Pancreas (tissue), 10 donors: ENCODE results near the gene RASL10A. TPM values are rescaled to one million over a fixed set of nuclear protein-coding genes. Genes with fewer than 3 reads are reported as not detected.

ENCODE experiments used
- ATAC-seq, 4 donors: fragments of 200-7000 bp; cut with Tn5 transposase; one replicate each; pipeline versions ENCODE4 v1.8.0 to v1.9.1; 2020; ENCODE audit warnings: mild to moderate bottlenecking in 4 of 4, moderate library complexity in 4 of 4
- DNase-seq, 6 donors: peaks; one replicate each; pipeline ENCODE4 v3.0.0-alpha.2; 2020
- FAIRE-seq: peaks from 2 replicates; lab custom pipeline; 2012; peaks lifted over from hg19 to GRCh38; lab: Jason Lieb, UNC
- H3K27ac ChIP-seq, 4 donors: fragments of 200-600 bp; sonication (generic); 1 replicate in 3 of 4; 2 replicates in 1 of 4; pipeline versions ENCODE4 v1.5.0 to v1.8.0; 2020
- H3K27me3 ChIP-seq, 4 donors: fragments of 200-600 bp; one replicate each; pipeline ENCODE4 v1.8.0; 2021
- H3K36me3 ChIP-seq, 3 donors: fragments of 200-600 bp; sonication (generic) in 1 of 3; one replicate each; pipeline versions ENCODE4 v1.5.0 to v1.8.0; 2020 to 2021
- H3K4me1 ChIP-seq, 3 donors: fragments of 200-600 bp; one replicate each; pipeline ENCODE4 v1.8.0; 2021
- H3K4me3 ChIP-seq, 4 donors: fragments of 200-600 bp; sonication (generic) in 2 of 4; one replicate each; pipeline versions ENCODE4 v1.5.0 to v1.8.0; 2020 to 2021
- H3K9me3 ChIP-seq, 4 donors: fragments of 200-600 bp; one replicate each; pipeline ENCODE4 v1.8.0; 2021
- WGBS, 2 donors: extraction: QIAGEN DNeasy Blood & Tissue Kit; methylation state at CpG; one replicate each; pipeline ENCODE4 v1.1.7; 2013; 5-methylcytosine and 5-hydroxymethylcytosine counted together
- intact Hi-C, 3 donors: fragments of 100-400 bp; cut with DNase I; formaldehyde crosslinking; loops; one replicate each; pipeline versions ENCODE4 v1.11.1 to v1.14.2; 2022
- polyA plus RNA-seq, 2 donors: library from polyadenylated mRNA; stranded (reverse); fragments of 200-250 nt; gene quantifications; one replicate each; pipeline ENCODE4 v1.2.3, GENCODE V29; 2013
- total RNA-seq, 6 donors: library from RNA; stranded (reverse); fragmentation: NEBNext Ultra II Directional in 4 of 6; extraction: Animal tissue kit (Norgen Biotek cat#: 25700) in 4 of 6; gene quantifications; one replicate each; pipeline versions ENCODE4 v1.2.1 to v1.2.4, GENCODE V29; 2021 to 2023
- TF ChIP-seq, protein P1 (sequence below), 4 donors: fragments of 200-600 bp; sonication (generic) in 3 of 4; IDR thresholded peaks; one replicate each; pipeline versions ENCODE4 v1.5.0 to v1.8.0; 2021; ENCODE audit warnings: antibody characterized with exemption in 4 of 4
- donor health status: healthy with polysubstance abuse.
- donor health status: DM: no; HTN: no; CAD: no; lungs with moderate emphysema.
- donor health status: DM: no; HTN: no; CAD: no.
- donor health status: control.
- donor health status: control.
- donor health status: Bipolar disorder and iron deficiency.
- donor health status: DM: yes; HTN: yes; CAD: no.
- donor health status: DM: no; HTN: no; CAD: no.
- donor health status: DM: no; HTN: no; CAD: no.
- donor health status: DM: yes; HTN: yes; CAD: no.

The RASL10A gene
- total and polyA plus RNA-seq, 8 donors, result 0.24 to 4.4 (median 0.57) TPM

DNA sequence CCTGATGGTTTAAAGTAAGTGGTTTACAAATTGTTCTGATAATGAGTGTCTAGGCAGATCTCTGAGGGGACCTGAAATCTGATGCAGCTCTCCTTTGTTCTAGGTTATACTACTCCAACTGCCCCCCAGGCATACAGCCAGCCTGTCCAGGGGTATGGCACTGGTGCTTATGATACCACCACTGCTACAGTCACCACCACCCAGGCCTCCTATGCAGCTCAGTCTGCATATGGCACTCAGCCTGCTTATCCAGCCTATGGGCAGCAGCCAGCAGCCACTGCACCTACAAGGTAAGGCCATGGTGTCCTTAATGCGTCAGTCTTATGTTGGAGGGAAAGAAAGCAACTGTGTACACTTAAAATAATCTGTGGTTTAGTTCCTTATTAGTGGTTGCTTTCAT lies 37.6 kb downstream of the RASL10A start:
- TF ChIP-seq, protein P1, sequence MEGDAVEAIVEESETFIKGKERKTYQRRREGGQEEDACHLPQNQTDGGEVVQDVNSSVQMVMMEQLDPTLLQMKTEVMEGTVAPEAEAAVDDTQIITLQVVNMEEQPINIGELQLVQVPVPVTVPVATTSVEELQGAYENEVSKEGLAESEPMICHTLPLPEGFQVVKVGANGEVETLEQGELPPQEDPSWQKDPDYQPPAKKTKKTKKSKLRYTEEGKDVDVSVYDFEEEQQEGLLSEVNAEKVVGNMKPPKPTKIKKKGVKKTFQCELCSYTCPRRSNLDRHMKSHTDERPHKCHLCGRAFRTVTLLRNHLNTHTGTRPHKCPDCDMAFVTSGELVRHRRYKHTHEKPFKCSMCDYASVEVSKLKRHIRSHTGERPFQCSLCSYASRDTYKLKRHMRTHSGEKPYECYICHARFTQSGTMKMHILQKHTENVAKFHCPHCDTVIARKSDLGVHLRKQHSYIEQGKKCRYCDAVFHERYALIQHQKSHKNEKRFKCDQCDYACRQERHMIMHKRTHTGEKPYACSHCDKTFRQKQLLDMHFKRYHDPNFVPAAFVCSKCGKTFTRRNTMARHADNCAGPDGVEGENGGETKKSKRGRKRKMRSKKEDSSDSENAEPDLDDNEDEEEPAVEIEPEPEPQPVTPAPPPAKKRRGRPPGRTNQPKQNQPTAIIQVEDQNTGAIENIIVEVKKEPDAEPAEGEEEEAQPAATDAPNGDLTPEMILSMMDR (IDR thresholded peaks at IDR 0.05), result no peak
- no peaks in the 10 kb centered on the region for H3K9me3 ChIP-seq
- DNase-seq, result peak in 3 of 6 donors; percentile 75 to 82 (median 79)
- ATAC-seq, result peak; percentile 67 to 85 (median 79)
- H3K4me3 ChIP-seq, result no peak overlapping the region
- 27 to 40% methylated on average over 1 of the region's 1 CpG for WGBS, 2 donors
- no peaks in the 10 kb centered on the region for H3K27me3 ChIP-seq
- intact Hi-C loops, result no loop called here
- peak overlapping the region in 2 of 4 donors; percentile 29 to 49 for H3K27ac ChIP-seq
- H3K4me1 ChIP-seq, result peaks cover 42 to 46% (median 44%) of the 10 kb centered on the region in 3 donors
- FAIRE-seq, result no peak
- peaks cover 4 to 64% (median 24%) of the 10 kb centered on the region in 3 donors for H3K36me3 ChIP-seq

DNA sequence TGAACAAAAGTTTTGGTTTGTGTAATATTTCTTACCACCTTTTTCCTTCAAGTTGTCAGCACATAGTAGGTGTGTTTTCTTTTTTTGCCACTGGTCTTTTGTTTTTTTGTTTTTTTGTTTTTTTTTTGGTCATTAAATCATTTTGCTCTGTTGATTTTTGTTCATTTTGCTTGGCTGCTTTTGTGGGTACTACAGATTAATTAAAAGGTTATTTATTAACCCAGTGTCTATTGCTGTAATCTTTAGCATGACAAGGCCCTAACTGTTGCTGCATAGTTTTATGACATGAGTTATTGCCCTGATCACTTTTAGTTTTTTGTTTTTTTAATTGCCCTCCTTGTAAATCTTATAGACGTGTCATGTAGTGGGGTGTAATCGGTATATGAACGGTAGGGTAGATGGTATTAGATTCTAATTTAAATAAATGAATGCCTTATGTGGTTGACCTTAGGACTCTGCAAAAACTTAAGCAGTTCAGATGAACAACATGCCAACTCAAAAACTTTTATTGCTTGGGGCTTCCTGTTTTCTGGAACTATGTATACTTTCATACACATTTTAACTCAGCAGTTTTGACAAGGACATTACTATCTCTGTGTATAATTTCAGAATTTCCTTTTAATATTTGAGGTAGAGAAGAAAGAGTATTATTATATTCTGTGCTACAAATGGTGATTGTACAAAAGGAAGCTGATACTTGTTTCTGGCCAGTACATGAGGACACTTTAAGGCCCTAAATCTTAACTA lies 39.5 kb downstream of the RASL10A start:
- peaks cover 57 to 65% (median 62%) of the 10 kb centered on the region in 3 donors for H3K4me1 ChIP-seq

DNA sequence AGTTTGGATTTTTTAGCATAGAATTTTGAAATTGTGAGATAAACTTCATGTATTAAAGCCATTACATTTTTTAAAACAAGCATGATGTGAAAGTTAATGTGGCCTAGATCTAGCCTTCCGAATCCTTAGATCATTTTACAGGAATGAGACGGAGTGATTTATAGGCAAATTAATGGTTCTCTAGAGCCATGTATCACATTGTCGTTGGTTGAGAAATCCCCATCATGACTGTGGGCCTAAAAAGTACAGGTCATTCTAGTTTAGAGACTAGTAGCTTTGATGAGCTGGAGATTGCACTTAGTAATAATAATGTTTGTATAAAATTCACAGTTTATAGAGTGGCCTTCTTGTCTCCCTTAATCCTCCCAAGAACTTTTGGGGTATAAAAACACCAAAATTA lies 40.3 kb downstream of the RASL10A start:
- 45 to 50% methylated on average over 3 of the region's 3 CpGs for whole genome bisulfite sequencing, 2 donors
- Histone ChIP-seq H3K36me3 (peaks cover 0 to 50% (median 16%) of the 10 kb centered on the region in 3 donors), H3K4me1 (peaks cover 57 to 70% (median 67%) of the 10 kb centered on the region in 3 donors), H3K9me3 (no peaks in the 10 kb centered on the region), H3K27me3 (no peaks in the 10 kb centered on the region), H3K4me3 (no peak overlapping the region), H3K27ac (peak overlapping the region in 1 of 4 donors; percentile 22)
- no peak for ATAC-seq
- FAIRE-seq, result no peak
- intact Hi-C loops, result no loop called here
- TF ChIP-seq, protein P1 (IDR thresholded peaks at IDR 0.05), result no peak
- no peak for DNase-seq

More for the DNA sequence above, 39.5 kb downstream of the RASL10A start:
- intact Hi-C loops, result no loop called here
- no peaks in the 10 kb centered on the region for H3K27me3 ChIP-seq
- 8 to 14% methylated on average over 3 of the region's 3 CpGs for WGBS, 2 donors
- no peak for DNase-seq
- TF ChIP-seq, protein P1 (IDR thresholded peaks at IDR 0.05), result no peak
- H3K4me3 ChIP-seq, result no peak overlapping the region
- peak overlapping the region in 3 of 4 donors; percentile 5 to 31 (median 22) for H3K27ac ChIP-seq
- H3K36me3 ChIP-seq, result peaks cover 0 to 54% (median 16%) of the 10 kb centered on the region in 3 donors
- ATAC-seq, result peak; percentile 50 to 80 (median 66)
- FAIRE-seq, result no peak
- no peaks in the 10 kb centered on the region for H3K9me3 ChIP-seq

DNA sequence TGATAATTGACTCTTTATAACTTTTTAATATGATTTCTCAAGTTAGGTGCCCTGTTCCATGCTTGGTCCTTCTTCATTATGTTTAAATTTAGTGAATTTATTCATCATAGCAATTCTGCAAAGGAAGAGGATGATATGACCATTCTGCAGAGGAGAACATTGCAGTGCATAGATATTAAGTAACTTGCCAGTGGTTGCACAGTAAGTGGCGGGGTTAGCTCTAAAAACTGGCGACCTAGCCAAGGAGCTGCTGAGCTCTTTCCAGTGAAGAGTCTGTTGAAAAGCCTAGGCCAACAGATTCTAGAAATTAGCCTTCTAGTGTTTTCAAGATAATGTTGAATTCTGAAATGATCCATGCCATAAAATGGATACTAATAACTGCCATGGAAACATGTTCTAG lies 42.9 kb downstream of the RASL10A start:
- intact Hi-C loops, result no loop called here
- H3K27me3 ChIP-seq, result no peaks in the 10 kb centered on the region
- FAIRE-seq (no peak), DNase-seq (no peak), ATAC-seq (no peak)
- H3K4me3 ChIP-seq, result no peak overlapping the region
- H3K36me3 ChIP-seq, result peaks cover 0 to 27% (median 16%) of the 10 kb centered on the region in 3 donors
- peaks cover 39 to 65% (median 63%) of the 10 kb centered on the region in 3 donors for H3K4me1 ChIP-seq
- TF ChIP-seq, protein P1 (IDR thresholded peaks at IDR 0.05), result no peak
- H3K9me3 ChIP-seq, result no peaks in the 10 kb centered on the region
- H3K27ac ChIP-seq, result no peak overlapping the region
- 67 to 70% methylated on average over 2 of the region's 2 CpGs for WGBS, 2 donors
